ENCODE results near the gene IL17RC.

Gene IL17RC

DNA sequence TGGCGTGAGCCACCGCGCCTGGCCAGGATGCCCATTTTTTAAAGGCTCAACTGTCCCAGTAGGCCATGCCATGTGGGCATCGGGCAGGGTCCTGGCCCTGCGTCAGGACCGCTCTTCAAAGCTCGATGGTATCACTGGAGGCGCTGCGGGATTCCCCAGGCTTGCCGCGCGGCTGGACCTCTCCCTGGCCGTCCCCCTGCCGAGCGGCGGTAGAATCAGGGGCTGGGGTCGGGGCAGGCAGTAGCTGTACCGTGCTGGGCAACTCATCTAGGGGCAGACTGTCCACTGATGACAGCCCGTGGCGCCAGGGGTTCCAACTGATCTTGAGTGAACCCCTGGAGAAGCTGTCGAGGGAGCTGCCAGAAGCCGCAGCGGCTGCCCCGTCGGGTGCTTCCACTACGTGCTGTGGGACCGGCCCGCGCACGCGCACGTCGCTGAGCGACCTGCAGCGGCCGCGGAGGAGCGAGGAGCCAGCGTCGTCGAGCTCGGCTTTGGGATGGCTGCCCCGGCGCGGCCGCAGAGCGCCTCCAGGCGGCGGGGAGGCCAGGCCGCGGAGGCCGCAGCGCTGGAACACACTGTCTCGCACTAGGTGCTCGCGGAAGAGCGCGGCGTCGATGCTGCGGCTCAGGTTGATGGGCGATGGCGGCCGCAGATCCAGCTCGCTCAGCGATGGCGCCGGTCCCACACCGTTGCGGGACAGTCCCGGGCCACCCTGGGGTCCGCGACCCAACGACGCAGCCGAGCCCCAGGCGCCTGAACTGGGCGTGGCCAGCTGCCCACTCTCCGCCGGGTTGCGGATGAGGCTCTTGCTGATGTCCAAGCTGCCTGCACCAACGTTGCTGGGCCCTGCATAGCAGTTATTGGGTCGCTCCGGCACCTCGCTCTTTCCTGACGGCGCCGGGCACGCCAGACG is 29.5 kb downstream of the IL17RC start:
- TF ChIP-seq, protein P1, sequence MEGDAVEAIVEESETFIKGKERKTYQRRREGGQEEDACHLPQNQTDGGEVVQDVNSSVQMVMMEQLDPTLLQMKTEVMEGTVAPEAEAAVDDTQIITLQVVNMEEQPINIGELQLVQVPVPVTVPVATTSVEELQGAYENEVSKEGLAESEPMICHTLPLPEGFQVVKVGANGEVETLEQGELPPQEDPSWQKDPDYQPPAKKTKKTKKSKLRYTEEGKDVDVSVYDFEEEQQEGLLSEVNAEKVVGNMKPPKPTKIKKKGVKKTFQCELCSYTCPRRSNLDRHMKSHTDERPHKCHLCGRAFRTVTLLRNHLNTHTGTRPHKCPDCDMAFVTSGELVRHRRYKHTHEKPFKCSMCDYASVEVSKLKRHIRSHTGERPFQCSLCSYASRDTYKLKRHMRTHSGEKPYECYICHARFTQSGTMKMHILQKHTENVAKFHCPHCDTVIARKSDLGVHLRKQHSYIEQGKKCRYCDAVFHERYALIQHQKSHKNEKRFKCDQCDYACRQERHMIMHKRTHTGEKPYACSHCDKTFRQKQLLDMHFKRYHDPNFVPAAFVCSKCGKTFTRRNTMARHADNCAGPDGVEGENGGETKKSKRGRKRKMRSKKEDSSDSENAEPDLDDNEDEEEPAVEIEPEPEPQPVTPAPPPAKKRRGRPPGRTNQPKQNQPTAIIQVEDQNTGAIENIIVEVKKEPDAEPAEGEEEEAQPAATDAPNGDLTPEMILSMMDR (IDR thresholded peaks at IDR 0.05; ENCODE audit: insufficient read depth, low read length, poor library complexity, severe bottlenecking): no peak
- peaks cover 39% of the 10 kb centered on the region for H3K36me3 ChIP-seq (ENCODE audit: control insufficient read depth, insufficient read depth, low read length)
- no peak for DNase-seq (ENCODE audit: extremely low read depth, insufficient read length)
- no peak overlapping the region for H3K4me3 ChIP-seq (replicated peaks; ENCODE audit: low read depth, low read length)
- H3K27me3 ChIP-seq (replicated peaks; ENCODE audit: control insufficient read depth, insufficient read depth, low read length): no peaks in the 10 kb centered on the region

DNA sequence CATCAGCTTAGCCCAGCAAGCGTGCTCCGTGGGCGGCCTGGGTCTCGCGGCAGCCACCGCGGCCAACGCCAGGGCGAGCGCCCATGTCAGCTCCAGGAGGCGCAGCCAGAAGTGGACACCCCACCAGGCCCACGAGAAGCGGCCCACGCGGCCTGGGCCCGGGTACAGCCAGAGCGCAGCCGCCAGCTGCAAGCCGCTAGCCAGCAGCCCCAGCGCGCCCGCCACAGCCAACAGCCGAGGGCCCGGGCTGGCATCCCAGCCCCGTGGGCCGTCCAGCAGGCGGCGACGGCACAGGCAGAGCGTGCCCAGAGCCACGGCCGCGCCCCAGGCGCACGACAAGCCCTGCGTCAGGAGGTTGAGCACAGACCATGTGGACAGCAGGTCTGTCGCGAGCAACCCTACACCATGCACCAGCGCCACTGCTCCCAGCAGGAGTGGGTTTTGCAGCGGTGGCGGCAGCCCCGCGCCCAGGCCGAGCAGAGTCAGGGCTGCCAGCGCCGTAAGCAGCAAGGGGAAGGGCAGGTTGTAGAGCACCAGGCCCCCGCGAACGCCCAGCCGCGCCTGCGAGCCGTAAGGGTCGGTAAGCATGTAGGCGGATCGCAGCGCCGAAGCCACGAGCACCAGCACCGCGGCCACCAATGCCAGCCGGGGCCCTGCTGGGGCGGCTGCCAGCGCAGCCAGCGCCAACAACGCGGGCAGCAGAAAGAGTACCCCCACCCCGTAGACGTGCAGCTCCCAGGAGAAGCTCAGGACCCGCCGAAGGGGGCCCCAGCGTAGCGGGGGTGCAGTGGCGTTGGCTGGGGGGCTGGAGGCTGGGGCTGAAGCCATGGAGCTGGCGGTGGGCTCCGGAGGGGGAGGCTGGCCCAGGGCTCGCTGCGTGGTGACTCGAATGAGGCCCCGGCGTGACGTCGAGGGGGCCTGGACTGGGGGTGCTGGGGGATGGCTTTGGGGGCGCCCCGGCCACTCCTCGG is 30.4 kb downstream of the IL17RC start:
- no peaks in the 10 kb centered on the region for H3K27me3 ChIP-seq (replicated peaks; ENCODE audit: control insufficient read depth, insufficient read depth, low read length)
- H3K4me3 ChIP-seq (replicated peaks; ENCODE audit: low read depth, low read length): no peak overlapping the region
- DNase-seq (ENCODE audit: extremely low read depth, insufficient read length): no peak
- peaks cover 38% of the 10 kb centered on the region for H3K36me3 ChIP-seq (ENCODE audit: control insufficient read depth, insufficient read depth, low read length)
- TF ChIP-seq, protein P1 (IDR thresholded peaks at IDR 0.05; ENCODE audit: insufficient read depth, low read length, poor library complexity, severe bottlenecking): no peak

DNA sequence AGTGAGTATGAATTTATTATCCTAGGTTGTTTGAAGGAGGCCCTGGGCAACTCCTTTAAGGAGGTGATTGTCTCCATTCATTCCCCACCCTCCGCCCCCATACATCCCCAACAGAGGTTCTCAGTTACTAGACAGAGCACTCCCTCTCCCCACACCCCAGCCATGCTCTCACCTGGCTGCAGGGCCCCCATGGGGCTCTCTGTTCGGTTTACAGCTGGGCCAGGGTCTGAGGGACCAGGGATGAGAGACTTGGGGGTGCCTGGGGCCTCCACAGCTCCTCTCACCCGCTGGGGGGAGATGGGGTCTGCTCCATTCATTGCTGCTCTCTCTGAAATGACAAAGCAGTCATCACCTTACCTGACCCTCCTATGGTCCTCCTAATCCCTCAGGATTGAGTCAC is 31.7 kb downstream of the IL17RC start:
- H3K27me3 ChIP-seq (replicated peaks; ENCODE audit: control insufficient read depth, insufficient read depth, low read length): no peaks in the 10 kb centered on the region
- H3K36me3 ChIP-seq (ENCODE audit: control insufficient read depth, insufficient read depth, low read length): peaks cover 29% of the 10 kb centered on the region
- H3K4me3 ChIP-seq (replicated peaks; ENCODE audit: low read depth, low read length): no peak overlapping the region
- DNase-seq (ENCODE audit: extremely low read depth, insufficient read length): no peak
- TF ChIP-seq, protein P1 (IDR thresholded peaks at IDR 0.05; ENCODE audit: insufficient read depth, low read length, poor library complexity, severe bottlenecking): no peak

DNA sequence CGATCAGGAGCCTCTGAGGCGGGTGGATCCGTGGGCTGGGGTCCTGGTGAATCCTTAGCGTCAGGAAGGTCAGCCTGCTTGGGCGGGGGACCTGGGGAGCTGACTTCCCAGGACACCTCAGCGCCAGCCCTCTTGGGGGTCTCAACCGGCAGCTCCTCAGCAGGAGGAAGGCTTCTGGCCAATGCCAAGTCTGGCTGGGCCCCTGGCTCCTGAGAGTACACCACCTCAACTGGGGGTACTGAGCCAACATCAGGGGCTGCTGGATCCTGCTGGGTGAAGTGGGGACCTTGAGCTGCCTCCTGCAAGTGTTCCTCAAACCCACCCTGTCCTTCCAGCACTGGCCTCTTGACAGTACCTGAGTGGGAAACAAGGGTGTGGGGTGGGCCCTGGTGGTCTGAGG is 32.2 kb downstream of the IL17RC start:
- TF ChIP-seq, protein P1 (IDR thresholded peaks at IDR 0.05; ENCODE audit: insufficient read depth, low read length, poor library complexity, severe bottlenecking): no peak
- H3K4me3 ChIP-seq (replicated peaks; ENCODE audit: low read depth, low read length): no peak overlapping the region
- DNase-seq (ENCODE audit: extremely low read depth, insufficient read length): no peak
- H3K36me3 ChIP-seq (ENCODE audit: control insufficient read depth, insufficient read depth, low read length): peaks cover 25% of the 10 kb centered on the region
- no peaks in the 10 kb centered on the region for H3K27me3 ChIP-seq (replicated peaks; ENCODE audit: control insufficient read depth, insufficient read depth, low read length)

DNA sequence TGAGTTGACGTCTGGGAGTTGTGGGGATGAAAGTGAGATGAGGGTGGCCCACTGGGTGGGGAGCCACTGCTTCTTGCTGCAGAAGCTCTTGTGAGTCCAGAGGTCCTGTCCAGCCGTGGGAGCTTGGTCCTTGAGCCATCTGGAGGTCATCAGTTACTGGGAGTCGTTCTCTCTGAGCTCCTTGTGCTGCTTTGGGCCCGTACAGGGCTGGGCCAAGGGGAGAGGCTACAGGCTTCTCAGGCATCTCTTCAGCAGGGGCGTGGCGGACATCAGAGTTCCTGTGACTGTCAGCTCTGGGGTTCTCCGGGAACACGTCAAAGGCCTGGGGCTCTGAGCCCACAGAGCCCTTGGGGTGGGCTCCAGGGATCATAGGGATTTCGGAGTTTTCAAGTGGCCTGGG is 32.7 kb downstream of the IL17RC start:
- H3K27me3 ChIP-seq (replicated peaks; ENCODE audit: control insufficient read depth, insufficient read depth, low read length): no peaks in the 10 kb centered on the region
- no peak overlapping the region for H3K4me3 ChIP-seq (replicated peaks; ENCODE audit: low read depth, low read length)
- DNase-seq (ENCODE audit: extremely low read depth, insufficient read length): no peak
- H3K36me3 ChIP-seq (ENCODE audit: control insufficient read depth, insufficient read depth, low read length): peaks cover 21% of the 10 kb centered on the region
- TF ChIP-seq, protein P1 (IDR thresholded peaks at IDR 0.05; ENCODE audit: insufficient read depth, low read length, poor library complexity, severe bottlenecking): no peak

All from GM06990 (cell line).